ENCODE results near the gene TFPI.
"Not testable (repeated sequence)": the region's sequence is repeated elsewhere in the genome, so short reads cannot be mapped to it uniquely, and the experiment has no call there.

Gene TFPI

DNA sequence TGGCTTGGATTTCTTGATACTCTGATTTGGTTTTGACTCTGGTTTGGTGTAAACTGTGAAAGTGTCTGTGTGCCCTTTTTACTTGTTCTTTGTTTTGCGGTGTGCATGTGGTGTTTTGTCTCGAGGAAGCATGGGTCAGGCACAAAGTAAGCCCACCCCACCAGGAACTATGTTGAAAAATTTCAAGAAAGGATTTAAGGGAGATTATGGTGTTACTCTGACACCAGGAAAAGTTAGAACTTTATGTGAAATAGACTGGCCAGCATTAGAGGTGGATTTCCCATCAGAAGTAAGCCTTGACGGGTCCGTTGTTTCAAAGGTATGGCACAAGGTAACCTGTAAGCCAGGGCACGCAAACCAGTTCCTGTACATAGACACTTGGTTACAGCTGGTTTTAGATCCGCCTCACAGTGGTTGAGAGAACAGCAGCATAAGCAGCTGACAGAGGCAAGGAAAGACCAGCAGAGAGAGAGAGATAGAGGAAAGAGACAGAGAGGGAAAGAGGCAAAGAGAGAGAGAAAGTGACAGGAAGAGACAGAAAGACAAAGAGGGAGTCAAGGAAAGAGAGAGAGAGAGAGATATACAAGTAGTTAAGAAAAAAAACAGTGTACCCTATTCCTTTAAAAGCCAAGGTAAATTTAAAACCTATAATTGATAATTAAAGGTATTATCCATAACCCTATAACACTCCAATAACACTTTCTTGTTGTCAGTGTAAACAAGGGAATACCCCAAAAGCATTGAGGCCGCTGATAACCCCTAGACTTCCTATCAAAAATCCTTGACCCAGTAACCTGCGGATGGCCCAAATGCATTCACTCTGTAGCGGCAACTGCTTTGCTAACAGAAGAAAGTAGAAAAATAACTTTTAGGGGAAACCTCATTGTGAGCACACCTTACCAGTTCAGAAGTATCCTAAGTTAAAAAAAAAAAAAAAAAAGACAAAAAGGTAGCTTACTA lies 42.6 kb downstream of the TFPI start:
- no peak for TF ChIP-seq CTCF (IDR thresholded peaks at IDR 0.05; ENCODE audit: low read depth, low read length, missing control alignments)
- in situ Hi-C loops (cut with HindIII; ENCODE audit: low sequenced_read_pairs) = no loop called here

DNA sequence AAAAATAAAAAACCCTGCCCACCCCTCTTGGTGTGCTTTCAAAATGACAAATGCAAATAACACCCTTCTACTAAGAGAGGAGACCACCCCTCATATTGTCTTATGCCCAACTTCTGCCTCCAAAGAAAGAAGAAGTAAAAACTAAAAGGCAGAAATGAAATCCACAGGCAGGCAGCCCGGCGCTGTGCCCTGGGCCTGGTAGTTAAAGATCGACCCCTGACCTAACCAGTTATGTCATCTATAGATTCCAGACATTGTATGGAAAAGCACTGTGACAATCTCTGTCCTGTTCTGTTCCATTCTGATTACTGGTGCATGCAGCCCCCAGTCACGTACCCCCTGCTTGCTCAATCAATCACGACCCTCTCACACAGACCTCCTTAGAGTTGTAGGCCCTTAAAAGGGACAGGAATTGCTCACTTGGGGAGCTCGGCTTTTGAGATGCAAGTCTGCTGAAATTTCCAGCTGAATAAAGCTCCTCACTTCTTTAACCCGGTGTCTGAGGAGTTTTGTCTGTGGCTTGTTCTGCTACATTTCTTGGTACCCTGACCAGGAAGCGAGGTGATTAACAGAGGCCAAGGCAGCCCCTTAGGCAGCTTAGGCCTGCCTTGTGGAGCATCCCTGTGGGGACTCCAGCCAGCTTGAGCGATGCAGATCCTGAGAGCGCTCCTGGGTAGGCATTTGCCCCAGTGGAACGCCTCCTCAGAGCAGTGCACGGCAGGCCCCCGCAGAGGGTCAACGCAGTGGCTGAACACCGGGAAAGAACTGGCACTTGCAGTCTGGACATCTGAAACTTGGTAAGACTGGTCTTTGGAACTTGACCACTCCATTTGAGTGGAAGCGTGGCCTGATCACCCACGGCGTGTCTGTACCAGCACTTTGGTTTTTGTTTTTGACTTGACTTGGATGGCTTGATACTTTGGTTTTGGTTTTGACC lies 43.5 kb downstream of the TFPI start:
- H3K4me3 ChIP-seq (ENCODE audit: low read depth, low read length); in situ Hi-C loops (cut with HindIII; ENCODE audit: low sequenced_read_pairs); DNase-seq (ENCODE audit: low read depth): not testable (repeated sequence)

More for the DNA sequence above, 42.6 kb downstream of the TFPI start:
- DNase-seq (ENCODE audit: low read depth) = no peak
- H3K4me3 ChIP-seq (ENCODE audit: low read depth, low read length) = no peak overlapping the region

- no peak for DNase-seq (ENCODE audit: low read depth)
- in situ Hi-C loops (cut with HindIII; ENCODE audit: low sequenced_read_pairs) = no loop called here
- H3K4me3 ChIP-seq (ENCODE audit: low read depth, low read length) = no peak overlapping the region
- TF ChIP-seq CTCF (IDR thresholded peaks at IDR 0.05; ENCODE audit: low read depth, low read length, missing control alignments) = no peak
These were observed 44.4 kb downstream of the TFPI start for GRCh38 chr2:187509667-187510417.

GRCh38 chr2:187506416-187506815 lies 47.8 kb downstream of the TFPI start:
- no peak for DNase-seq (ENCODE audit: low read depth)
- in situ Hi-C loops (cut with HindIII; ENCODE audit: low sequenced_read_pairs) = no loop called here
- no peak overlapping the region for H3K4me3 ChIP-seq (ENCODE audit: low read depth, low read length)
- no peak for TF ChIP-seq CTCF (IDR thresholded peaks at IDR 0.05; ENCODE audit: low read depth, low read length, missing control alignments)

DNA sequence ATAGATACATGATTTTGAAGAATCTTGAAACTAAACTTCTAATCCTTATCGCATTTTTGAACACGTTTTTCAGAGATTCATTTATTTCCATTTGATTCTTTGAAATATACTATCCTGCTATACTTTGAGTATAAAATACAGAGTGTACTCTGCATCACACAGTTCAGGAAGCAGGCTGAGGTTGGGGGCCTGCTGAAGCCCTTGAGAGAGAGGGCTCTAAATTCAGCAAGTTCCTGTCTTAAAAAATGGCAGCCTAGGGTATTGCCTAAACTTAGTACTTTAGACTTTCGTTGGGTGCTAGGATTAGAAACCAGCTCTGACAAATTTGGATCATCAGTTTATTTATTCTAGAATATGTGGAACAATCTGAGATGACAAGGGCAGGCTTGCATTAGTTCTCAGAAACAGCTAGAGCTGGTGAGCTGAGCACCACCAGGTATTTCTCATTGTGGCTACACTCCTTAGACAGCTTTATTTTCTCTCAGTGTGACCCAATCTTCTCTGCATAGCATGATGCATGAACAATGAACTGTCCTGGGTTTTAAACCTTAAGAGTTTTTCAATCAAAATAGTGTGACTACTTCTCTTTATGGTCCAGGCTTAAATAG lies 49.1 kb downstream of the TFPI start:
- TF ChIP-seq CTCF (IDR thresholded peaks at IDR 0.05; ENCODE audit: low read depth, low read length, missing control alignments) = no peak
- no peak for DNase-seq (ENCODE audit: low read depth)
- in situ Hi-C loops (cut with HindIII; ENCODE audit: low sequenced_read_pairs) = no loop called here
- no peak overlapping the region for H3K4me3 ChIP-seq (ENCODE audit: low read depth, low read length)

DNA sequence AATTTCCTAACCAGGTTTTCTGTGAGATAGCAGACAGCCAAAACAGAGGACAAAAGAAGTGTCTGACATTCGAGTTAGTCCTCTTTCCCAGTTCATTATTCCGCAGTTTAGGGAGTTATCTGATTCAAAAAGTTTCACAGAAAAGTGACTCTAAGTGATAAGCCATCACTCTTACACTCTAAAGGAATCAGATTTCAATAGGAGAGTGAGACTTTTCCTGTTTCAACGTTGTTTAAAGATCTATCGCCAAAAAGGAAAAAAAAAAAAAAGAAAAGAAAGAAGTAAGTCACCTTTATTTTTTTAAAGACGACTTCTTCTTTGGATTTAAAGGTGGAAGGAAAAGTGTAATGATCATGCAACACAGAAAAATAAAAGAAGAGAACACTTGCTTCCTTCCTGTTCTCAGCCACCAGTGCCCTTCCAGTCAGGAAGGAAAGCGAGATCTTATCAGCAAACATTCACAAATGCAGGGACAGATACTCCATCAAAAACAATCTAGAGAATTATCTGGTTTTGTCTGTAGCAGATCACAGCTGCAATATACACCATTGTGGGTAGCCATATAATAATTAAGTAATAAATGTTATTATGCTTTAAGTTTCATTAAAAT lies 49.8 kb downstream of the TFPI start:
- in situ Hi-C loops (cut with HindIII; ENCODE audit: low sequenced_read_pairs) = no loop called here
- no peak for TF ChIP-seq CTCF (IDR thresholded peaks at IDR 0.05; ENCODE audit: low read depth, low read length, missing control alignments)
- H3K4me3 ChIP-seq (ENCODE audit: low read depth, low read length) = no peak overlapping the region
- no peak for DNase-seq (ENCODE audit: low read depth)

All from astrocyte of the cerebellum (primary cell).